ENCODE results near the gene AKAP8L. TPM values are rescaled to one million over a fixed set of nuclear protein-coding genes. Genes with fewer than 3 reads are reported as not detected.

AKAP8L gene
- total and polyA plus RNA-seq, 2 donors from 2014 or later: 44.3 to 122 TPM

GRCh38 chr19:15461694-15462093 lies 42.9 kb upstream of the AKAP8L start:
- no peak overlapping the region for H3K27ac ChIP-seq (ENCODE audit: low read depth in 2 of 2, low read length in 2 of 2)
- DNase-seq (peak in 1 of 5 donors; percentile 4), FAIRE-seq (no peak)
- no peaks in the 10 kb centered on the region for H3K9me3 ChIP-seq (ENCODE audit: control insufficient read depth in 2 of 3, insufficient read depth in 1 of 3, low read length in 3 of 3)
- no peak overlapping the region for H3K9ac ChIP-seq (ENCODE audit: low read length in 3 of 3)
- peaks cover 3% of the 10 kb centered on the region for H3K27me3 ChIP-seq (ENCODE audit: control insufficient read depth, insufficient read depth, low read length)
- no peaks in the 10 kb centered on the region for H3K36me3 ChIP-seq (ENCODE audit: control insufficient read depth in 2 of 3, insufficient read depth in 3 of 3, low read length in 3 of 3)
- no peak for TF ChIP-seq CTCF (IDR thresholded peaks at IDR 0.05; ENCODE audit: borderline replicate concordance, extremely low read depth, insufficient read depth)
- H3K4me1 ChIP-seq (ENCODE audit: control insufficient read depth in 2 of 3, insufficient read depth in 2 of 3, low read depth in 1 of 3, low read length in 3 of 3): peaks cover 0 to 2% (median 0%) of the 10 kb centered on the region in 3 donors
- intact Hi-C loops (cut with DNase I): no loop called here
- no peak overlapping the region for H3K4me3 ChIP-seq (ENCODE audit: low read length in 3 of 3)

DNA sequence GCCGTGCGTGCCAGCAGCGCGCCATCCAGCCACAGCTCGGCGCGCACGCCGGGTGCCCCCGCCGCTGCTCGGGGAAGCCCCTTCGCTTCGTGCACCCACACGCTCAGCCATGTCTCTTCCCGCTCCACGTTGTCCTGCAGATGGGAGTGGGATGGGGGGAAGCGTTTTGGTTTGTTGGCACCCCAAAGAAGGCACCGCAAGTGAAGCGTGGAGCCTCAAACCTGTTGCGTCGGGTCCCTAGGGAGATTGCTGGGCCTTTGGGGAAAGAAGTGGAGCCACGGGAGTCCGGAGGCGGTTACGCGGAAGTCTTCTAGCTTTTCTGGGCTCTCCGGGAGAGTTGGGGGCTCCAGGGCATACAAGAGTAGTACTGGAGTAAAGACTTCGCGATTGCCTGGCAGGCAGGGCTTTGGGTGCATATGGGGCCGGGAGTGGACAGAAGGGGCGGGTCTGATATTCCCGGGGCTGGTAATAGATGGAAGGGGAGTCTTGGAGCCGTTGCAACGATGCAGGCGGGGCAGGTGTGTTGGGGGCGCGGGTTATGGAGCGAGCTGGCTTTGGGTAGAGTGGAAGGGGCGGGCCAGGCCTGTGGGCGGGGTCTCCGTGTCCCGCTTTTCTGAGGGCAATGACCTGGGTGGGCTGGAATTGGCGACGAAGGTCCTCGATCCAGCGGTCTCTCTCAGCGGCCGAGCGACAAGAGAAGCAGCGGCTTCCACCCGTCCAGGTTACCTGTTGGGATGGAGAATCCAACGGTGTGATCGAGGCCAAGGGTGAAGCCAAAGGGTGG lies 39.1 kb upstream of the AKAP8L start:
- Histone ChIP-seq H3K9me3 (ENCODE audit: control insufficient read depth in 2 of 3, insufficient read depth in 1 of 3, low read length in 3 of 3) (no peaks in the 10 kb centered on the region), H3K9ac (ENCODE audit: low read length in 3 of 3) (no peak overlapping the region), H3K27ac (ENCODE audit: low read depth in 2 of 2, low read length in 2 of 2) (no peak overlapping the region), H3K4me1 (ENCODE audit: control insufficient read depth in 2 of 3, insufficient read depth in 2 of 3, low read depth in 1 of 3, low read length in 3 of 3) (peaks cover 0 to 4% (median 0%) of the 10 kb centered on the region in 3 donors), H3K4me3 (ENCODE audit: low read length in 3 of 3) (no peak overlapping the region), H3K36me3 (ENCODE audit: control insufficient read depth in 2 of 3, insufficient read depth in 3 of 3, low read length in 3 of 3) (no peaks in the 10 kb centered on the region), H3K27me3 (ENCODE audit: control insufficient read depth, insufficient read depth, low read length) (peaks cover 14% of the 10 kb centered on the region)
- intact Hi-C loops (cut with DNase I): no loop called here
- TF ChIP-seq CTCF (IDR thresholded peaks at IDR 0.05; ENCODE audit: borderline replicate concordance, extremely low read depth, insufficient read depth): no peak
- DNase-seq (peak in 1 of 5 donors; percentile 12), FAIRE-seq (no peak)

GRCh38 chr19:15456871-15457700 lies 38.3 kb upstream of the AKAP8L start:
- Histone ChIP-seq H3K9me3 (ENCODE audit: control insufficient read depth in 2 of 3, insufficient read depth in 1 of 3, low read length in 3 of 3) (no peaks in the 10 kb centered on the region), H3K27ac (ENCODE audit: low read depth in 2 of 2, low read length in 2 of 2) (no peak overlapping the region), H3K4me1 (ENCODE audit: control insufficient read depth in 2 of 3, insufficient read depth in 2 of 3, low read depth in 1 of 3, low read length in 3 of 3) (peaks cover 0 to 8% (median 0%) of the 10 kb centered on the region in 3 donors), H3K27me3 (ENCODE audit: control insufficient read depth, insufficient read depth, low read length) (peaks cover 14% of the 10 kb centered on the region), H3K9ac (ENCODE audit: low read length in 3 of 3) (no peak overlapping the region), H3K36me3 (ENCODE audit: control insufficient read depth in 2 of 3, insufficient read depth in 3 of 3, low read length in 3 of 3) (no peaks in the 10 kb centered on the region), H3K4me3 (ENCODE audit: low read length in 3 of 3) (no peak overlapping the region)
- DNase-seq (peak in 3 of 5 donors; percentile 24 to 76 (median 30)), FAIRE-seq (no peak)
- intact Hi-C loops (cut with DNase I): no loop called here
- TF ChIP-seq CTCF (IDR thresholded peaks at IDR 0.05; ENCODE audit: borderline replicate concordance, extremely low read depth, insufficient read depth): no peak
